ENCODE data around the gene CCNY. TPM values are rescaled to one million over a fixed set of nuclear protein-coding genes. Genes with fewer than 3 reads are reported as not detected.
A peak's percentile ranks its signal among the peaks of the same experiment; 100 is the strongest.

The CCNY gene
- total RNA-seq, 1 donor from 2014 or later = 99.7 TPM

DNA sequence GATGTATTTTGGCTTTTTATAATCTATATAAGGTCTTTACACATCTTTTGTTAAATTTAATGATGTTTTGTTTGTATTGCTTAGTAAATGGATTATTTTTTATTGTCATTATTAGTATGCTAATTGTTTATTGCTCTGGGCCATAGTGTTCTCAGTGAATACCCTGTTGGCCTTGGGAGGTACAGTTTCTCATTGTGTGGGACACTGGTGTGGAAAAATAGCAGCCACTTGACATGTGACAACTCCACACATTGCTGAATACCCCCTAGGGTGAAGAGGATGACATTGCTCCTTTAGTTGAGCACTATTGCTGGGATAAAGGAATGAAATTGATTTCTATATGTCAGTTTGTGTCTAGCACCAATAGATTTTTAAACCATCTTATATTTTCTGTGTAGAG lies 130.9 kb downstream of the CCNY start:
- DNase-seq (ENCODE audit: low read depth) = no peak

- peak; percentile 76 for DNase-seq (ENCODE audit: low read depth)
Observed at GRCh38 chr10:35470248-35470924, 134.1 kb downstream of the CCNY start.

- DNase-seq (ENCODE audit: low read depth) = no peak
Observed at GRCh38 chr10:35470925-35471315, 134.6 kb downstream of the CCNY start.

GRCh38 chr10:35471435-35471834 lies 135.1 kb downstream of the CCNY start:
- DNase-seq (ENCODE audit: low read depth) = no peak

DNA sequence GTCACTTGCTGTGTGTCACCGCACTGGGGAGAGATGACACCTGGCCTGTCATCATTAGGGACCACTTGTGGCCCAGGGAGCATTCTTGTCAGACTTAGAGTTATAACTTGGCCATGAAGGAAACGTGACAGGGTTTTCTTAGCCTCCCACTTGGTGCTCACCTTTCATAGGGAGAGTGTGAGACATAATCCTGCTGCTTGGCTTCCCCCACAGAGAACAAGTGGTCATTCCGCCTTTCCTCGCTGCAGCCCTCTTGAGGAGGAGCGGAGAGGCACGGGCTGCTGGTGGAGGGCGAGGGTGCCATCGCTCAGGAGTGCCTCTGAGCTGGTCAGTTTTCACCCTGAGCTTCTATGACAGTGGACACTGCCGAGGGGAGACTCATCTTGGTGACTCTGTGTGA lies 143.8 kb downstream of the CCNY start:
- DNase-seq (ENCODE audit: low read depth) = no peak

- DNase-seq (ENCODE audit: low read depth) = no peak
Observed at GRCh38 chr10:35481413-35481812, 145.1 kb downstream of the CCNY start.

- DNase-seq (ENCODE audit: low read depth) = peak; percentile 34
Observed at GRCh38 chr10:35486297-35486990, 150.1 kb downstream of the CCNY start.

DNA sequence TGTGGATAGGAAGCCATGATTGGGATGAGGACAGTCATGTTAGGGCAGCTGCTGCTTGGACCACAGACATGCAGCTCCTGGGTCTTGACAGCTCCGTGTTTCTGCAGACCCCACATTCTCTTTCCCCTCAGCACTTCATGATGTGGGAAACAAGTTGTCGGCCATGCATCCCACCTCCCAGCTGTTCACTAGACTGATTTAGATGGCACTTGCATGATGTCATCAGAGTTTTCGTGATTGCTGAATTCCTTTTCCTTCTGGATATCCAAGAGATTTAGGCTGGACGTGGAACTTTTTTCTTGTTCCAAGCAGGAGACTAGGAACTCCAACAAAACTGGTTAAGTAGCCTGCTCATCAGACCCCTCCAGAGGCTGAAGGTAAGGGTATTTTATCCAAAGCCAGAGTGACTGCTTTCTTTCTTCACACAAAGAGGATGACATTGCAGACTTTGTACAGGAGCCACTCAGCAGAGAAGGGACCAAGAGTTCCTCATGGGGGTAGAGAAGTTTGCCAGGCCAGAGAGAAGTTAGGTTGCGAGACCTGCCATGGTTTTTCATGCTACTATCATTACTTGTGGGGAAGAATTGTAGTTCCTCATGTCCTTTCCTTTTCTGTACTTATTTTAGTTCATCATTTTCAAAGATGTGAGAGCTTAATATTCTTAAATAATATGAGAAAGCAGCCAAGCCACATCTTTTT lies 151.2 kb downstream of the CCNY start:
- peak; percentile 97 for DNase-seq (ENCODE audit: low read depth)

DNA sequence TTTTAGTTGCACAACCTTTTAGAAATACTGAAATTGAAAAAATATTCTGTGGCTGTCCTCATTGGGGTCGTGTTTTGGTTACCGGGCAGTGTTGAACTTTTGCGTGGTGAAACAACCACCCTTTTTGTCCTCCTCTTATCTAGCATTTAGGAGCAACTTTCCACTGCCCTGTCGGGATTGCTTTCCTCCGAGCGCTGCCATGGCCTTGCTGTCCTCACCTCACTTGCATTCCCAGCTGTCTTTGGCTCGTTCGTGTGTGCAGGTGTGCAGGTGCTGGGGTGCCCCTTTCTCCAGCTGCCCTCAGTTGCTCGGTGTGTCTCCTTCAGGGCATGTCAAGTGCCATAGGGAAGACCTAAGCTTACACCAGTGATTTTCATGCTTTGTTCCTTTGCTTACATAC lies 151.9 kb downstream of the CCNY start:
- peak; percentile 58 for DNase-seq (ENCODE audit: low read depth)

- DNase-seq (ENCODE audit: low read depth) = no peak
Observed at GRCh38 chr10:35492386-35493195, 156.3 kb downstream of the CCNY start.

DNA sequence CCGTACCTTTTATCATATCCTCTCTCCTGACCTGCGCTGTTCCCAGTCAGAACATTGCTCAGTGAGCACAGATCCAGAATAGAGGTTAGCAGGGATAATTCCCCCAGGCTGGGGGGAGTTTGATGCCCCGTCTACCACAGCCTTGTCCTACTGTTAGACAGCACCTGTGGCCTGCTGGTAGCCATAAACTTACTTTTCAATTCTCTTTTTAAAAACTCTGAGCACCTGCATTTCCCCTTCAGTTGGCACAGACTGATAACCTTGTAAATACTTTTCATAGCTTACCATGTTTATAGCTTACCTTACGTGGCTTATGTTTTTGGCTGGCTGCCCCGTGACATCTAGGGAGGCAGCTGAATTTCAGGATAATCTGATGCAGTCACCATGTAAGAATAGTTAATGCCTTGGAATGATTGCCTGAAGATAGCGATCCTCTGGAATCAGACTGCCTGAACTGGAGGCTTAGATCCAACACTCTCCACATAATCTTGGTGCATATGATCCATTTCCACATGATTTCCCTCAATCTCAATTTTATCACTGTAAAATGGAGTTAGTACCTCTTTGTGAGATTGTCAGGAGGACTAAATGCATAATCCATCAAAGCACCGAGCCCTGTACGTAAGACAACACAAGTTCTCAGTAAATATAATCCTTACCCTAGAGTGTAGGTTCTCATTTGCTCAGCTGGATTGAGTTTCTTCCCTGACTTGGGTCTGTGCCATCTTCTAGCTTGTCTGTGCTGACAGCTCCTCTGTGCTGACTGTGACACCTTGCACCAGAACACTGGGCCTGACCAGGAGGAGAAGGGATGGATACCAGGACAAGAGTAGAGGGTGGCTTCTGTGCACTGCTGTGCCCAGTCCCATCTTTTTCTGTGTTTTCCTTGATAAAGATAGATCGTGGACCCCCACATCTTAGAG lies 157.1 kb downstream of the CCNY start:
- DNase-seq (ENCODE audit: low read depth) = no peak

- no peak for DNase-seq (ENCODE audit: low read depth)
Observed at GRCh38 chr10:35495521-35496119, 159.3 kb downstream of the CCNY start.

DNA sequence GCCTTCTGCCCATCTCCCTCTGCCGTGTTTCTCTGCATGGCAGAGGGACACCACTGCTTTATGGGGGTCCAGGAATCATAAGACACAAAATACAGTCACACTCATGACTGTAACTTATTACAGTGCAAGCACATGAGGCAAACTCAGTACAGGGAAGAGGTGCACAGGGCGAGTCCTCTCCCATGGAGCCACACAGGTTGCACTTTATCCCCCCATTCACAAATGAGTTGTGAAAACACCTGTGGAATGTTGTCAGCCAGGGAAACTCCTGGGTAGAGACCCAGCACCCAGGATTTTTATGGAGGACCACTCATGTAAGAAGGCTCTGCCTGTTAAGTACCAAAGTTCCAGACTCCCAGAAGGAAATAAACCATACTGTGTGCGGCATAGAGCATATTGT lies 161.6 kb downstream of the CCNY start:
- DNase-seq (ENCODE audit: low read depth) = no peak

- DNase-seq (ENCODE audit: low read depth) = no peak
Observed at GRCh38 chr10:35498693-35499092, 162.4 kb downstream of the CCNY start.

- DNase-seq (ENCODE audit: low read depth) = no peak
Observed at GRCh38 chr10:35501923-35502322, 165.6 kb downstream of the CCNY start.

DNA sequence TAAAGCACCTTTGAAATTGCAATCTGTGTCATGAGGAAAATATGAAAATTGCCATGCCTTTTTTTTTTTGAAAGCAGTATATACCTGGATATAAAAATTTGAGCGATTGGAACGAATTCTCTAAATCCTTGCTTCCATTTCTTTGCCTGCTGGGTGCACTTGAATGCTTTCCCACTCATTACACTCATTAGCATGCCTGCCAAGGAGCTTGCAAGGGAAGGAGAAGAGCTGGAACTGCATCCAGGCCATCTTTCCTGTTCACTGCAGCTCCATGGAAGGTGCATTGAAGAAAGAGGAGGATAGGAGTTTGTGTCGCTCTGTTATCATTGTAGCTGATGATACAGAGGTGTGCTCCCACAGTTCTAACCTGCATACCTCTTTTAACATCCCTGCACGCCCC lies 166.4 kb downstream of the CCNY start:
- no peak for DNase-seq (ENCODE audit: low read depth)

DNA sequence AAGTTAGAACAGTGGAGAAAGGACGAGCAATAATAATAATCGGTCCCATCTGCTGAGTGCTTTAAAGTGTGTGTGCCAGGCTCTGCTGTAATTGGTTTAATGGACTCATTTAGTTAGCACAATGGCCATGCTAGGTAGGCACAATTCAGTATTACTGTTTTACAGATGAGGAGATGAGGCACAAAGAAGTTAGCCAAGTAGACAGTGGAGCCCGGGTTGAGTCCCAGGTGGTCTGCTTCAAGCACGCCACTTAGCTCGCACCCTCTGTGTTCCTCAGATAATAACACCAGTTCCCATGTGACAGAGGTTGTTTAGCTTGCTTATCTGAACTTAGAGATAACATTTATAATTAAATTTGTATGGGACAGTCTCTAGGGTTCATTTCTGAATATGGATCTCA lies 167.3 kb downstream of the CCNY start:
- no peak for DNase-seq (ENCODE audit: low read depth)

DNA sequence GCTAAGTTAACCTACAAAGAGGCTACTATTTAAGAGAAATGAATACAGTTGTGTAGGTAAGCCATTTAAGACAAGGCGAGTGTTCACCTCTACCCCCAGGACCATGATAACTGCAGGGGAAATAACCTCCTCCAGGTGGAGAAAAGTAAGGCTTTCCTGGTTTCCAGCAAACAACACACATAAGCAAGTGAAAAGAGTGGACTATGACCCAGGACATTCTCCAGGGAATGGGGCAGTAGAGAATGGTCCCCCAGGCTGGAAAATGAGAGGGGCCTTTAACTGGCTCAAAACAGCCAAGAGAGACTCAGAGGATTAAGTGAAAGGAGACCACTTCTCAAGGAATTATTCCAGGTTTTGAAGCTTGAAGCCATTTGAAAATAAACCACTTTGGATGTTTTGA lies 167.8 kb downstream of the CCNY start:
- DNase-seq (ENCODE audit: low read depth) = no peak

GRCh38 chr10:35505241-35505873 lies 169.0 kb downstream of the CCNY start:
- DNase-seq (ENCODE audit: low read depth) = no peak

- peak; percentile 36 for DNase-seq (ENCODE audit: low read depth)
Observed at GRCh38 chr10:35506741-35507140, 170.4 kb downstream of the CCNY start.
